Breast epithelium (tissue), 3 donors: ENCODE data around the gene SUZ12.
"Not testable (repeated sequence)": the region's sequence is repeated elsewhere in the genome, so short reads cannot be mapped to it uniquely, and the experiment has no call there.

Experiments used
- POLR2A ChIP-seq: fragments of 450-650 bp; IDR thresholded peaks from one replicate; pipeline ENCODE4 v1.6.1; 2016; ENCODE audit warnings: antibody characterized with exemption, mild to moderate bottlenecking, moderate library complexity
- POLR2AphosphoS5 ChIP-seq, 3 donors: sonication (generic); formaldehyde crosslinking; IDR thresholded peaks; one replicate each; pipeline ENCODE4 v1.6.1; 2017; ENCODE audit warnings: antibody characterized with exemption in 3 of 3
- TF ChIP-seq, protein P1 (sequence below), 3 donors: fragments of 450-650 bp; IDR thresholded peaks; one replicate each; pipeline ENCODE4 v1.5.1; 2016 to 2017; ENCODE audit warnings: antibody characterized with exemption in 3 of 3, mild to moderate bottlenecking in 3 of 3, moderate library complexity in 3 of 3

DNA sequence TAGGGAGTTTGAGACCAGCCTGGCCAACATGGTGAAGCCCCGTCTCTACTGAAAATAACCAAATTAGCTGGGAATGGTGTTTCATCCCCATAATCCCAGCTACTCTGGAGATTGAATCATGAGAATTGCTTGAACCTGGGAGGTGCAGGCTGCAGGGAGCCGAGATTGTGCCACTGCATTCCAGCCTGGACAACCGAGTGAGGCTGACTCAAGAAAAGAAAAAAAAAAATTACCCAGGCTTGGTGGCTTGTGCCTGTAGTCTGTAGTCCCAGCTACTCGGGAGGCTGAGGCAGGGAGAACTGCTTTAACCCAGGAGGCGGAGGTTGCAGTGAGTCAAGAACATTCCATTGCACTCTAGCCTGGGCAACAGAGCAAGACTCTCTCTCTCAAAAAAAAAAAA is 33.6 kb downstream of the SUZ12 start:
- not testable (repeated sequence) for TF ChIP-seq POLR2AphosphoS5 (IDR thresholded peaks at IDR 0.05); POLR2A
- TF ChIP-seq, protein P1, sequence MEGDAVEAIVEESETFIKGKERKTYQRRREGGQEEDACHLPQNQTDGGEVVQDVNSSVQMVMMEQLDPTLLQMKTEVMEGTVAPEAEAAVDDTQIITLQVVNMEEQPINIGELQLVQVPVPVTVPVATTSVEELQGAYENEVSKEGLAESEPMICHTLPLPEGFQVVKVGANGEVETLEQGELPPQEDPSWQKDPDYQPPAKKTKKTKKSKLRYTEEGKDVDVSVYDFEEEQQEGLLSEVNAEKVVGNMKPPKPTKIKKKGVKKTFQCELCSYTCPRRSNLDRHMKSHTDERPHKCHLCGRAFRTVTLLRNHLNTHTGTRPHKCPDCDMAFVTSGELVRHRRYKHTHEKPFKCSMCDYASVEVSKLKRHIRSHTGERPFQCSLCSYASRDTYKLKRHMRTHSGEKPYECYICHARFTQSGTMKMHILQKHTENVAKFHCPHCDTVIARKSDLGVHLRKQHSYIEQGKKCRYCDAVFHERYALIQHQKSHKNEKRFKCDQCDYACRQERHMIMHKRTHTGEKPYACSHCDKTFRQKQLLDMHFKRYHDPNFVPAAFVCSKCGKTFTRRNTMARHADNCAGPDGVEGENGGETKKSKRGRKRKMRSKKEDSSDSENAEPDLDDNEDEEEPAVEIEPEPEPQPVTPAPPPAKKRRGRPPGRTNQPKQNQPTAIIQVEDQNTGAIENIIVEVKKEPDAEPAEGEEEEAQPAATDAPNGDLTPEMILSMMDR (IDR thresholded peaks at IDR 0.05) = not testable (repeated sequence)
